EL (cell line): ENCODE measurements around the gene FGF14.

ENCODE experiments used
- DNase-seq: peaks from one replicate; pipeline ENCODE4 v3.0.0-alpha.2; 2016

The FGF14 gene

DNA sequence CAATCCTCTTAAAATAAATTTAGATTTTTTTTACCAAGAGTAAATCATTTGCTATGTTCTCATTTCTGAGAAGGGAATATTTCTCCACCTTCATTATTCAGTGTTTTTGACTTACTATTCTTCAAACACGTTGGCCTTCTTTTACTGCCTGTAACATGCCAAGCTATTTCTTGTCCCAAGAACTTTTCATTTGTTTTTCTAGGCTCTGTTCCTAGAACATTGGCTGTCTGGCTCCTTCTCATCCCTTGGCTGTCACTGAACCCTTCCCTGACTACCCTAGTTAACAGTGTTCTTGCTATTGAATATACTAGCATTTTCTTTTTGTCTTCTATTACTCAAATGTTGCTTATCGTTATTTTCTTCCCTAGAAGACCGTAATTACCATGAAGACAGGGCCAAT, 701.2 kb downstream of the FGF14 start:
- no peak for DNase-seq

GRCh38 chr13:101698400-101698799, 703.4 kb downstream of the FGF14 start:
- peak; percentile 18 for DNase-seq

GRCh38 chr13:101697745-101698144, 704.1 kb downstream of the FGF14 start:
- no peak for DNase-seq

DNA sequence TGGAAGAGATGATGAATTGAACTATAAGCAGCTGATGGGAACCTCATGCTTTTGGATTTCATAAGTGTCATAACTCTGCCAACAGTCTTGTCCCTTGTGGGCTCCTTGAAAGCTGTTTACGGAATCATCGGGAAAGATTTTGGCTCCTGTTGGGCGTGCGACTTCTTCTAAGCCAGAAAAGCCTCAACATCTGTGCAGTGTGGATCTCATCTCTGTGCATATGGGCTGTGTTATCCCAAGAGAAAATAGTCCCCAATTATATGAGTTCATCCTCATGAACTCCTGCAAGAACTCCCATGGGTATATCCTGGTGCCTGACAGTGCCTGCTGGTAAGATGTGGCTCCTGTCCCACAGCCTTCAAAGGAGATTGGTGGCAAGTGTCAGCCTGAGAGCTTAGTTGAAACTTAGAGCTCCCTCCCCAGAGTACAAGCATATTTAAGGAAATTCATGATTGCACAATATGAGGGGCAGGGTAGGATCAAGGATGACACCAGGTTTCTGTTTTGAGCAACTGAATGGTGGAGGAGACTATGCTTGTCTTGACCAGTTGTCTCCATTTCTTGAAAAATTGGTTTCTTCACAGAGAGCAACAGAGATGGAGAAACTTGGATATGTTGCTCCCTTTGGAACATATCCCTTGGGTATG, 705.9 kb downstream of the FGF14 start:
- DNase-seq = no peak

DNA sequence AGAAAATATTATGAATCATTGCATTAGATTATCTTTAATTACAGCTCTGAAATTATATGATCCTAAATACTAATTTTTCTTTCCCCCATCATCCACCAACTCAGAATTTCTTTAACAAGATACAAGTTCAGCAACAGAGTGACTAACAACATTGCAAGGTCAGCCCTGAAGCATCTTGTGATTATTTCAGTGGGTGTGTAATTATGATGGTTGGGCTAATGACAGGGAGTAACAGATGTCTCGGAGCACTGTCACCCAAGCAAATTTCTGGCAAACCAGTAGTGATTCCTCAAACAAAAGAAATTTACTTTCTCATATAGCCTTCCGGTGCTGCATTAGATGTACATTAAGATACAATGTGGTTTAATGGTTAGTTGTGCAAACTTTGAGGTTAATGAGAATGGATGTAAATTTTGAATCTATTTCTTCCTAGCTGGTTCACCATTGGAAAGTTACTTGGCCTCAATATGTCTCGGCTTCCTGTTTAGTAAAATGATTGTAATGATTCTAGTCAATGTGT, 710.4 kb downstream of the FGF14 start:
- DNase-seq = peak; percentile 12

DNA sequence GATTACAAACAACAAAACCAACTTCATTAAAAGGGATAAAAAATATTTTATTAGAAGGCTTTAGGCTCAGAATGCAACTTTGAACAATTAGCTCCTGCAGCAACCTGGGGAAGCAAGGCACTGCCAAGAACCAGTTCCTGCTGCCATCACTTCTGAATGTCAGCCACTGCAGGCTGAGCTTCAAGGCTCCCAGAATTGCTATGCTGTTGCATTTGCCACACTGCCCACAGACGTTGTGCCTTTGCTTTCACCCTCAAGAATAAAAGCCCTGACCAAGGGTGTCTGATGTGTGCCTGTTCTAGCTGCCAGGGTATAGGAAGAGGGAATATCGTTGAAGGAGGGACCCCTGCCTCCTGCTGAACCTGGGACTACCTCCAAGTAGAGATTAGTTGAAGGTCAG, 711.0 kb downstream of the FGF14 start:
- no peak for DNase-seq

GRCh38 chr13:101686003-101686402, 715.8 kb downstream of the FGF14 start:
- no peak for DNase-seq

GRCh38 chr13:101681834-101682233, 720.0 kb downstream of the FGF14 start:
- peak; percentile 2 for DNase-seq

DNA sequence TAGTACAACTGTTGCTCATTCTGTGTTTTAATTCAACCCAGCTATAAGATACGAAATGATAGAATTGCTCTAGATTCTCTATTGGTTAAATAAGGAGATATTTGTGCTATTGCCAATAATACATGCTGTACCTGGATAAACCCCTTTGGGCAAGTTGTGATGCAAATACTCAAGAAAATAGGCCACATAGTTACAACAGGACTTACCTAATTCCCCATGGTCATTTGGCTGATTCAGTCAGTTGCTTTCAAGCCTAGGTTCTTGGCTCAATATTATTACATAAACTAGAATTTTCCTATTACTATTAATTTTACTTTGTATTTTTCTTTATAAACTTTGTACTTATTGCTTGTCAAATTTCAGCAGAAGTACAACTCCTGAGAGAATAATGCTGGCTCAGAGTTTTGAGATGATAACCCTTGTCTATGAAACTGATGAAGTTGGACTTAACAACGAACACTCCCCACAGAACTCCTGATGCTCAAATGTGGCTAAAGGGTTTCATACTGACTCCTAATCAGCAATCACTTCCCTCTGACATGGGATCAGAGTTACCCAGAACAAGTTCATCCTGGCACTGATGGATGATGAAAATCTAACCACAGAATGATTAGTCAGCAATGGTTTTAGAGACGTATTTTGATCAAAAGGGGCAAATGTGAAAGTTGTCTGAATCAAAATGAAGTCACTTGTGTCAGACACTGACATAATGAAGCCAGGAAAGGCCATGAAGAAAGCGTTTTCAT, 728.3 kb downstream of the FGF14 start:
- DNase-seq = no peak

GRCh38 chr13:101661839-101662238, 740.0 kb downstream of the FGF14 start:
- DNase-seq = no peak
